Liver (tissue), 9 donors: Measurements from ENCODE around the gene KRTAP11-1. TPM values are rescaled to one million over a fixed set of nuclear protein-coding genes. Genes with fewer than 3 reads are reported as not detected.

ENCODE experiments used
- DNase-seq: peaks from one replicate; pipeline ENCODE4 v3.0.0-alpha.2; 2017; ENCODE audit warnings: low spot score
- H3K27ac ChIP-seq, 2 donors: one replicate each; pipeline ENCODE4 v1.7.0; 2013; ENCODE audit warnings: inconsistent platforms in 2 of 2, low read length in 2 of 2, control low read depth in 1 of 2, low read depth in 1 of 2, mild to moderate bottlenecking in 1 of 2
- H3K27me3 ChIP-seq, 4 donors: one replicate each; pipeline versions ENCODE4 v1.6.1 to v1.7.0; 2013; ENCODE audit warnings: low read length in 3 of 4, inconsistent platforms in 1 of 4, mild to moderate bottlenecking in 1 of 4, moderate library complexity in 1 of 4; ENCODE audit not compliant: control insufficient read depth in 4 of 4, insufficient read depth in 4 of 4
- H3K36me3 ChIP-seq, 4 donors: one replicate each; pipeline versions ENCODE4 v1.6.1 to v1.7.0; 2013; ENCODE audit warnings: low read length in 3 of 4, mild to moderate bottlenecking in 3 of 4, low read depth in 1 of 4, moderate library complexity in 1 of 4; ENCODE audit not compliant: control insufficient read depth in 4 of 4, insufficient read depth in 3 of 4
- H3K4me1 ChIP-seq, 4 donors: one replicate each; pipeline versions ENCODE4 v1.6.1 to v1.7.0; 2013; ENCODE audit warnings: low read length in 3 of 4, mild to moderate bottlenecking in 3 of 4, moderate library complexity in 1 of 4; ENCODE audit not compliant: control insufficient read depth in 4 of 4, insufficient read depth in 4 of 4
- H3K4me3 ChIP-seq, 3 donors: one replicate each; pipeline versions ENCODE4 v1.6.1 to v1.7.0; 2013; ENCODE audit warnings: low read length in 3 of 3, control low read depth in 1 of 3, low read depth in 1 of 3, mild to moderate bottlenecking in 1 of 3
- H3K9ac ChIP-seq, 2 donors: one replicate each; pipeline ENCODE4 v1.7.0; 2013; ENCODE audit warnings: low read length in 2 of 2, mild to moderate bottlenecking in 2 of 2, moderate library complexity in 2 of 2, control low read depth in 1 of 2, low read depth in 1 of 2
- H3K9me3 ChIP-seq, 4 donors: one replicate each; pipeline versions ENCODE4 v1.6.1 to v1.7.0; 2013; ENCODE audit warnings: low read length in 3 of 4; ENCODE audit not compliant: control insufficient read depth in 4 of 4
- EGR1 ChIP-seq, 2 donors: IDR thresholded peaks; 2 replicates each; pipeline ENCODE4 v1.6.1; 2016 to 2018; ENCODE audit warnings: antibody characterized with exemption in 2 of 2, low read depth in 2 of 2
- FOXA1 ChIP-seq: IDR thresholded peaks from 2 replicates; pipeline ENCODE4 v1.6.1; 2016; ENCODE audit warnings: antibody characterized with exemption
- FOXA2 ChIP-seq: IDR thresholded peaks from 2 replicates; pipeline ENCODE4 v1.6.1; 2016; ENCODE audit warnings: antibody characterized with exemption
- GABPA ChIP-seq, 2 donors: IDR thresholded peaks in 1 of 2; conservative IDR thresholded peaks in 1 of 2; 2 replicates each; pipeline ENCODE4 v1.6.1; 2016; ENCODE audit warnings: antibody characterized with exemption in 2 of 2, mild to moderate bottlenecking in 1 of 2, moderate library complexity in 1 of 2
- HNF4A ChIP-seq, 2 donors: conservative IDR thresholded peaks; 2 replicates each; pipeline ENCODE4 v1.6.1; 2016; ENCODE audit warnings: antibody characterized with exemption in 2 of 2, mild to moderate bottlenecking in 2 of 2
- HNF4G ChIP-seq: IDR thresholded peaks from 2 replicates; pipeline ENCODE4 v1.6.1; 2016; ENCODE audit warnings: antibody characterized with exemption
- JUND ChIP-seq, 2 donors: IDR thresholded peaks; 2 replicates each; pipeline ENCODE4 v1.6.1; 2016; ENCODE audit warnings: antibody characterized with exemption in 2 of 2
- NR2F2 ChIP-seq: IDR thresholded peaks from 2 replicates; pipeline ENCODE4 v1.6.1; 2016; ENCODE audit warnings: antibody characterized with exemption
- RAD21 ChIP-seq, 2 donors: IDR thresholded peaks; 2 replicates each; pipeline ENCODE4 v1.6.1; 2016; ENCODE audit warnings: antibody characterized with exemption in 2 of 2, mild to moderate bottlenecking in 2 of 2
- RXRA ChIP-seq, 2 donors: IDR thresholded peaks; 2 replicates each; pipeline ENCODE4 v1.6.1; 2017 to 2018; ENCODE audit warnings: antibody characterized with exemption in 2 of 2, mild to moderate bottlenecking in 1 of 2
- SP1 ChIP-seq: IDR thresholded peaks from 2 replicates; pipeline ENCODE4 v1.6.1; 2018; ENCODE audit warnings: antibody characterized with exemption, mild to moderate bottlenecking
- TAF1 ChIP-seq: conservative IDR thresholded peaks from 2 replicates; pipeline ENCODE4 v1.6.1; 2016; ENCODE audit warnings: antibody characterized with exemption, mild to moderate bottlenecking
- YY1 ChIP-seq: IDR thresholded peaks from 2 replicates; pipeline ENCODE4 v1.6.1; 2016; ENCODE audit warnings: antibody characterized with exemption, mild to moderate bottlenecking
- ZBTB33 ChIP-seq: IDR thresholded peaks from 2 replicates; pipeline ENCODE4 v1.6.1; 2016; ENCODE audit warnings: antibody characterized with exemption
- WGBS: extraction: QIAGEN DNeasy Blood & Tissue Kit; methylation state at CpG from one replicate; pipeline ENCODE4 v1.1.7; 2013; 5-methylcytosine and 5-hydroxymethylcytosine counted together
- polyA plus RNA-seq, 2 donors: library from polyadenylated mRNA; stranded (reverse) in 1 of 2; unstranded in 1 of 2; fragments of 200-250 nt in 1 of 2; fragments of >200 nt in 1 of 2; fragmentation: Nextera tagmentation in 1 of 2; extraction: Ambion mirVana in 1 of 2; gene quantifications; one replicate each; pipeline versions ENCODE4 v1.2.1 to v1.2.3, GENCODE V29; 2013 to 2015
- total RNA-seq, 2 donors: library from RNA; depleted of rRNA; stranded (reverse); fragments of >200 nt; gene quantifications; one replicate each; pipeline ENCODE4 v1.2.3, GENCODE V29; 2014
- TF ChIP-seq, protein P1 (sequence below): fragments of 150-350 bp; IDR thresholded peaks from 2 replicates; pipeline ENCODE4 v1.5.1; 2017; ENCODE audit warnings: improper control_type of control experiment, low read depth, low read length; ENCODE audit not compliant: missing input control
- TF ChIP-seq, protein P2 (sequence below): IDR thresholded peaks from 2 replicates; pipeline ENCODE4 v1.6.1; 2016; ENCODE audit warnings: antibody characterized with exemption
- TF ChIP-seq, protein P3 (sequence below): IDR thresholded peaks from 2 replicates; pipeline ENCODE4 v1.6.1; 2016; ENCODE audit warnings: antibody characterized with exemption
- TF ChIP-seq, protein P4 (sequence below): IDR thresholded peaks from 2 replicates; pipeline ENCODE4 v1.6.1; 2016; ENCODE audit warnings: antibody characterized with exemption, mild to moderate bottlenecking
- donor health status: healthy.
- donor health status: healthy.
- donor health status: healthy.
- donor health status: healthy.
- donor health status: healthy.

Gene KRTAP11-1
- total and polyA plus RNA-seq, 4 donors, result not detected

GRCh38 chr21:30882866-30883597 is 1.7 kb upstream of the KRTAP11-1 start:
- H3K27ac ChIP-seq, result no peak overlapping the region
- no peak overlapping the region for H3K9ac ChIP-seq
- no peaks in the 10 kb centered on the region for H3K36me3 ChIP-seq
- H3K4me3 ChIP-seq, result no peak overlapping the region
- H3K9me3 ChIP-seq, result peaks cover 0 to 2% (median 0%) of the 10 kb centered on the region in 4 donors
- H3K27me3 ChIP-seq, result peaks cover 0 to 2% (median 0%) of the 10 kb centered on the region in 4 donors
- no peaks in the 10 kb centered on the region for H3K4me1 ChIP-seq
- 77% methylated on average over 8 of the region's 8 CpGs for WGBS
- TF ChIP-seq HNF4G (no peak), YY1 (no peak), SP1 (no peak), JUND (IDR thresholded peaks at IDR 0.05) (no peak), FOXA1 (no peak), HNF4A (conservative IDR thresholded peaks at IDR 0.05) (no peak), EGR1 (IDR thresholded peaks at IDR 0.05; ENCODE audit: low read depth in 2 of 2) (no peak), NR2F2 (no peak), GABPA (IDR thresholded peaks at IDR 0.05 in 1 of 2, conservative IDR thresholded peaks at IDR 0.05 in 1 of 2) (no peak), TAF1 (no peak), RAD21 (IDR thresholded peaks at IDR 0.05) (no peak), RXRA (IDR thresholded peaks at IDR 0.05) (no peak), ZBTB33 (no peak), FOXA2 (no peak)
- TF ChIP-seq, protein P1, sequence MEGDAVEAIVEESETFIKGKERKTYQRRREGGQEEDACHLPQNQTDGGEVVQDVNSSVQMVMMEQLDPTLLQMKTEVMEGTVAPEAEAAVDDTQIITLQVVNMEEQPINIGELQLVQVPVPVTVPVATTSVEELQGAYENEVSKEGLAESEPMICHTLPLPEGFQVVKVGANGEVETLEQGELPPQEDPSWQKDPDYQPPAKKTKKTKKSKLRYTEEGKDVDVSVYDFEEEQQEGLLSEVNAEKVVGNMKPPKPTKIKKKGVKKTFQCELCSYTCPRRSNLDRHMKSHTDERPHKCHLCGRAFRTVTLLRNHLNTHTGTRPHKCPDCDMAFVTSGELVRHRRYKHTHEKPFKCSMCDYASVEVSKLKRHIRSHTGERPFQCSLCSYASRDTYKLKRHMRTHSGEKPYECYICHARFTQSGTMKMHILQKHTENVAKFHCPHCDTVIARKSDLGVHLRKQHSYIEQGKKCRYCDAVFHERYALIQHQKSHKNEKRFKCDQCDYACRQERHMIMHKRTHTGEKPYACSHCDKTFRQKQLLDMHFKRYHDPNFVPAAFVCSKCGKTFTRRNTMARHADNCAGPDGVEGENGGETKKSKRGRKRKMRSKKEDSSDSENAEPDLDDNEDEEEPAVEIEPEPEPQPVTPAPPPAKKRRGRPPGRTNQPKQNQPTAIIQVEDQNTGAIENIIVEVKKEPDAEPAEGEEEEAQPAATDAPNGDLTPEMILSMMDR, result no peak
- TF ChIP-seq, protein P2, sequence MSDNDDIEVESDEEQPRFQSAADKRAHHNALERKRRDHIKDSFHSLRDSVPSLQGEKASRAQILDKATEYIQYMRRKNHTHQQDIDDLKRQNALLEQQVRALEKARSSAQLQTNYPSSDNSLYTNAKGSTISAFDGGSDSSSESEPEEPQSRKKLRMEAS, result no peak
- TF ChIP-seq, protein P3, sequence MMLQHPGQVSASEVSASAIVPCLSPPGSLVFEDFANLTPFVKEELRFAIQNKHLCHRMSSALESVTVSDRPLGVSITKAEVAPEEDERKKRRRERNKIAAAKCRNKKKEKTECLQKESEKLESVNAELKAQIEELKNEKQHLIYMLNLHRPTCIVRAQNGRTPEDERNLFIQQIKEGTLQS, result no peak
- TF ChIP-seq, protein P4, sequence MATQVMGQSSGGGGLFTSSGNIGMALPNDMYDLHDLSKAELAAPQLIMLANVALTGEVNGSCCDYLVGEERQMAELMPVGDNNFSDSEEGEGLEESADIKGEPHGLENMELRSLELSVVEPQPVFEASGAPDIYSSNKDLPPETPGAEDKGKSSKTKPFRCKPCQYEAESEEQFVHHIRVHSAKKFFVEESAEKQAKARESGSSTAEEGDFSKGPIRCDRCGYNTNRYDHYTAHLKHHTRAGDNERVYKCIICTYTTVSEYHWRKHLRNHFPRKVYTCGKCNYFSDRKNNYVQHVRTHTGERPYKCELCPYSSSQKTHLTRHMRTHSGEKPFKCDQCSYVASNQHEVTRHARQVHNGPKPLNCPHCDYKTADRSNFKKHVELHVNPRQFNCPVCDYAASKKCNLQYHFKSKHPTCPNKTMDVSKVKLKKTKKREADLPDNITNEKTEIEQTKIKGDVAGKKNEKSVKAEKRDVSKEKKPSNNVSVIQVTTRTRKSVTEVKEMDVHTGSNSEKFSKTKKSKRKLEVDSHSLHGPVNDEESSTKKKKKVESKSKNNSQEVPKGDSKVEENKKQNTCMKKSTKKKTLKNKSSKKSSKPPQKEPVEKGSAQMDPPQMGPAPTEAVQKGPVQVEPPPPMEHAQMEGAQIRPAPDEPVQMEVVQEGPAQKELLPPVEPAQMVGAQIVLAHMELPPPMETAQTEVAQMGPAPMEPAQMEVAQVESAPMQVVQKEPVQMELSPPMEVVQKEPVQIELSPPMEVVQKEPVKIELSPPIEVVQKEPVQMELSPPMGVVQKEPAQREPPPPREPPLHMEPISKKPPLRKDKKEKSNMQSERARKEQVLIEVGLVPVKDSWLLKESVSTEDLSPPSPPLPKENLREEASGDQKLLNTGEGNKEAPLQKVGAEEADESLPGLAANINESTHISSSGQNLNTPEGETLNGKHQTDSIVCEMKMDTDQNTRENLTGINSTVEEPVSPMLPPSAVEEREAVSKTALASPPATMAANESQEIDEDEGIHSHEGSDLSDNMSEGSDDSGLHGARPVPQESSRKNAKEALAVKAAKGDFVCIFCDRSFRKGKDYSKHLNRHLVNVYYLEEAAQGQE, result no peak
- DNase-seq, result no peak
